ENCODE data around the gene DCD.

DNA sequence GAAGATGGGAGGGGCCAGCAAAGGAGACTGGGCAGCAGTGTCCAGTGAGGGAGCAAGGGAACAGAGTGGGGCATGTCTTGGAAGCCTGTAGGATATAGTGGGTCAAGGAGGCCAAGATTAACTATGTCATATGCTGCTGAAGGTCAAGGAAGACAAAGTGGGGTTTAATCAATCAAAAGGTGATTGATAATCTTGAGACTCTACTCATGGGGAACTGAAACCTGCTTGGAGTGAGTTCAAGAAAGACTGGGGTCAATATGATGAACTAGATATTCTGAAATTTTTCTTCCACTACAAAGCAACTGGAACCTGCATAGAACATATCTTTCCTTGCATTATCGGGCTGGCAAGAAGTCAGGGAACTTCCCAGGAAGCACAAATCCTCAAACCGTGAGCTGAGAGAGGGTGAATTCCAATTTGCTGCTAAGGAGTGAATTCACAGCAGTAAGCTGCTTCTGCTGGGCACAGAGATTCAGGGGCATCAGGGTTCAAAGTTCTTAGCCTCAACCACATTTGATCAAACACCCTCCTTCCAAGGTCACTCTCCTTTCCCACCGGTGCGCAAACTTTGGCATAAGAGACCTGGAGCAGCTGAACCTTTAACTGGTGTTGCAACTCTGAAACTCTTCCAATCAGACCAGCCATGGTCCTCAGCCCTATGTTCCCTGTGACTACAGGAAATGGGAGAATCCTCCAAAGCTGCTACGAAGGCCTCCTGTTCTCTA, 40.3 kb upstream of the DCD start:
- TF ChIP-seq, protein P1, sequence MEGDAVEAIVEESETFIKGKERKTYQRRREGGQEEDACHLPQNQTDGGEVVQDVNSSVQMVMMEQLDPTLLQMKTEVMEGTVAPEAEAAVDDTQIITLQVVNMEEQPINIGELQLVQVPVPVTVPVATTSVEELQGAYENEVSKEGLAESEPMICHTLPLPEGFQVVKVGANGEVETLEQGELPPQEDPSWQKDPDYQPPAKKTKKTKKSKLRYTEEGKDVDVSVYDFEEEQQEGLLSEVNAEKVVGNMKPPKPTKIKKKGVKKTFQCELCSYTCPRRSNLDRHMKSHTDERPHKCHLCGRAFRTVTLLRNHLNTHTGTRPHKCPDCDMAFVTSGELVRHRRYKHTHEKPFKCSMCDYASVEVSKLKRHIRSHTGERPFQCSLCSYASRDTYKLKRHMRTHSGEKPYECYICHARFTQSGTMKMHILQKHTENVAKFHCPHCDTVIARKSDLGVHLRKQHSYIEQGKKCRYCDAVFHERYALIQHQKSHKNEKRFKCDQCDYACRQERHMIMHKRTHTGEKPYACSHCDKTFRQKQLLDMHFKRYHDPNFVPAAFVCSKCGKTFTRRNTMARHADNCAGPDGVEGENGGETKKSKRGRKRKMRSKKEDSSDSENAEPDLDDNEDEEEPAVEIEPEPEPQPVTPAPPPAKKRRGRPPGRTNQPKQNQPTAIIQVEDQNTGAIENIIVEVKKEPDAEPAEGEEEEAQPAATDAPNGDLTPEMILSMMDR (IDR thresholded peaks at IDR 0.05; ENCODE audit: borderline replicate concordance, extremely low read depth, low read length, poor library complexity, severe bottlenecking) = no peak
- TF ChIP-seq EZH2 (IDR thresholded peaks at IDR 0.05; ENCODE audit: borderline replicate concordance, low read depth, low read length, severe bottlenecking) = no peak
